Tibial nerve (tissue), 4 donors: Measurements from ENCODE around the gene SLC26A11. TPM values are rescaled to one million over a fixed set of nuclear protein-coding genes. Genes with fewer than 3 reads are reported as not detected.

ENCODE experiments used
- DNase-seq, 2 donors: peaks; one replicate each; pipeline ENCODE4 v3.0.0-alpha.2; 2019; ENCODE audit warnings: low spot score in 2 of 2
- H3K27ac ChIP-seq, 4 donors: fragments of 200-600 bp; sonication (generic) in 3 of 4; one replicate each; pipeline ENCODE4 v1.5.1; 2017 to 2019; ENCODE audit warnings: mild to moderate bottlenecking in 1 of 4
- H3K27me3 ChIP-seq, 2 donors: fragments of 200-600 bp; sonication (generic) in 1 of 2; one replicate each; pipeline versions ENCODE4 v1.5.1 to v1.6.0; 2017 to 2019
- H3K36me3 ChIP-seq, 3 donors: fragments of 200-600 bp; sonication (generic); one replicate each; pipeline ENCODE4 v1.5.1; 2018 to 2019
- H3K4me1 ChIP-seq, 4 donors: fragments of 200-600 bp; sonication (generic) in 3 of 4; one replicate each; pipeline ENCODE4 v1.5.1; 2017 to 2019
- H3K4me3 ChIP-seq, 4 donors: fragments of 200-600 bp; sonication (generic) in 3 of 4; one replicate each; pipeline ENCODE4 v1.5.1; 2017 to 2019; ENCODE audit warnings: mild to moderate bottlenecking in 1 of 4, moderate library complexity in 1 of 4
- H3K9me3 ChIP-seq, 4 donors: fragments of 200-600 bp; sonication (generic) in 3 of 4; one replicate each; pipeline ENCODE4 v1.5.1; 2017 to 2019
- CTCF ChIP-seq, 5 experiments: fragments of 200-600 bp in 3 of 5; fragments of 450-650 bp in 2 of 5; sonication (generic) in 3 of 5; IDR thresholded peaks; one replicate each; pipeline ENCODE4 v1.5.1; 2016 to 2019; ENCODE audit warnings: antibody characterized with exemption in 5 of 5, mild to moderate bottlenecking in 3 of 5, moderate library complexity in 2 of 5
- EP300 ChIP-seq, 2 donors: sonication (generic); formaldehyde crosslinking; IDR thresholded peaks; one replicate each; pipeline ENCODE4 v1.6.1; 2017; ENCODE audit warnings: antibody characterized with exemption in 2 of 2, mild to moderate bottlenecking in 1 of 2
- POLR2A ChIP-seq, 2 donors: fragments of 450-650 bp; IDR thresholded peaks; one replicate each; pipeline ENCODE4 v1.6.1; 2017; ENCODE audit warnings: antibody characterized with exemption in 2 of 2, mild to moderate bottlenecking in 2 of 2, moderate library complexity in 2 of 2
- WGBS, 2 donors: methylation state at CpG; one replicate each; pipeline ENCODE4 v1.1.5; 2018; 5-methylcytosine and 5-hydroxymethylcytosine counted together
- total RNA-seq, 4 donors: library from RNA; depleted of rRNA; stranded (reverse); fragments of >200 nt; gene quantifications; one replicate each; pipeline ENCODE4 v1.1.0, GENCODE V29; 2016

Gene SLC26A11
- total RNA-seq, result 10 to 100 TPM; 14.4 to 44.7 (median 21.5) TPM

GRCh38 chr17:80220054-80220735 lies at the start of gene SLC26A11, which contains the start of gene SGSH:
TSS of gene SLC26A11 (plus strand) at chr17:80220427. CDS start at chr17:80221561, 1,134 bp downstream.
TSS of gene SGSH (minus strand) at chr17:80220333. CDS start at chr17:80220313, 20 bp downstream.
- peaks cover 0 to 49% (median 0%) of the 10 kb centered on the region in 3 donors for H3K36me3 ChIP-seq
- H3K4me1 ChIP-seq, result peaks cover 0 to 35% (median 9%) of the 10 kb centered on the region in 4 donors
- TF ChIP-seq CTCF (IDR thresholded peaks at IDR 0.05) (peak in 1 of 5 experiments; percentile 16), POLR2A (IDR thresholded peaks at IDR 0.05) (peak; percentile 12 to 58), EP300 (IDR thresholded peaks at IDR 0.05) (peak in 1 of 2 donors; percentile 53)
- H3K4me3 ChIP-seq, result peak within 1 kb of the TSS; percentile 67 to 100 (median 88)
- H3K27ac ChIP-seq, result peak within 1 kb of the TSS; percentile 69 to 96 (median 84)
- 0 to 2% methylated on average over 9 to 29 of the region's 77 CpGs for WGBS, 2 donors
- peak; percentile 68 for DNase-seq
- no peaks in the 10 kb centered on the region for H3K9me3 ChIP-seq
- no peaks in the 10 kb centered on the region for H3K27me3 ChIP-seq

- H3K27me3 ChIP-seq, result no peaks in the 10 kb centered on the region
- WGBS, 2 donors, result 86 to 89% methylated on average over 1 to 6 of the region's 7 CpGs
- H3K27ac ChIP-seq, result no peak overlapping the region
- H3K4me3 ChIP-seq, result no peak overlapping the region
- H3K4me1 ChIP-seq, result peaks cover 0 to 11% (median 0%) of the 10 kb centered on the region in 4 donors
- TF ChIP-seq EP300 (IDR thresholded peaks at IDR 0.05) (no peak), POLR2A (IDR thresholded peaks at IDR 0.05) (no peak)
- DNase-seq, result no peak
- H3K9me3 ChIP-seq, result no peaks in the 10 kb centered on the region
- H3K36me3 ChIP-seq, result no peaks in the 10 kb centered on the region
These were observed 48.5 kb upstream of the SLC26A11 start for GRCh38 chr17:80171681-80172080.

- Histone ChIP-seq H3K27me3 (no peaks in the 10 kb centered on the region), H3K36me3 (no peaks in the 10 kb centered on the region), H3K4me1 (peaks cover 0 to 11% (median 0%) of the 10 kb centered on the region in 4 donors), H3K27ac (no peak overlapping the region), H3K4me3 (no peak overlapping the region), H3K9me3 (no peaks in the 10 kb centered on the region)
- DNase-seq, result no peak
- TF ChIP-seq POLR2A (IDR thresholded peaks at IDR 0.05), result no peak
- no peak for TF ChIP-seq CTCF (IDR thresholded peaks at IDR 0.05)
- no peak for TF ChIP-seq EP300 (IDR thresholded peaks at IDR 0.05)
- 81% methylated on average over 12 of the region's 12 CpGs for WGBS, 2 donors
These were observed 47.1 kb upstream of the SLC26A11 start for GRCh38 chr17:80173126-80173525.

GRCh38 chr17:80173916-80174315 lies 46.3 kb upstream of the SLC26A11 start:
- 93 to 96% methylated on average over 6 of the region's 6 CpGs for WGBS, 2 donors
- Histone ChIP-seq H3K4me3 (no peak overlapping the region), H3K4me1 (peaks cover 0 to 11% (median 0%) of the 10 kb centered on the region in 4 donors), H3K27ac (no peak overlapping the region), H3K36me3 (no peaks in the 10 kb centered on the region), H3K9me3 (no peaks in the 10 kb centered on the region), H3K27me3 (no peaks in the 10 kb centered on the region)
- TF ChIP-seq CTCF (IDR thresholded peaks at IDR 0.05) (no peak), EP300 (IDR thresholded peaks at IDR 0.05) (no peak), POLR2A (IDR thresholded peaks at IDR 0.05) (no peak)
- no peak for DNase-seq

GRCh38 chr17:80176757-80177156 lies 43.5 kb upstream of the SLC26A11 start:
- 87 to 92% methylated on average over 11 of the region's 11 CpGs for WGBS, 2 donors

More at GRCh38 chr17:80176757-80177156, 43.5 kb upstream of the SLC26A11 start:
- H3K36me3 ChIP-seq, result no peaks in the 10 kb centered on the region
- no peak overlapping the region for H3K4me3 ChIP-seq
- H3K27me3 ChIP-seq, result no peaks in the 10 kb centered on the region
- no peak for DNase-seq
- H3K27ac ChIP-seq, result no peak overlapping the region
- TF ChIP-seq EP300 (IDR thresholded peaks at IDR 0.05), result no peak
- no peak for TF ChIP-seq POLR2A (IDR thresholded peaks at IDR 0.05)
- no peak for TF ChIP-seq CTCF (IDR thresholded peaks at IDR 0.05)
- no peaks in the 10 kb centered on the region for H3K9me3 ChIP-seq
- peaks cover 0 to 6% (median 0%) of the 10 kb centered on the region in 4 donors for H3K4me1 ChIP-seq
